HG03521 (cell line): Measurements from ENCODE around the gene ZBP1.
A peak's percentile ranks its signal among the peaks of the same experiment; 100 is the strongest.

Experiments
- ATAC-seq: cut with Tn5 transposase; IDR thresholded peaks from one replicate; pipeline ENCODE4 v1.9.1; 2021; ENCODE audit warnings: mild to moderate bottlenecking, moderate library complexity; ENCODE audit not compliant: unreplicated experiment

Gene ZBP1

GRCh38 chr20:57658833-57659516, 38.7 kb upstream of the ZBP1 start:
- no peak for ATAC-seq

- no peak for ATAC-seq
These were observed 38.2 kb upstream of the ZBP1 start for GRCh38 chr20:57658447-57658832.

- ATAC-seq, result no peak
These were observed 37.6 kb upstream of the ZBP1 start for GRCh38 chr20:57657535-57658446.

- ATAC-seq, result no peak
These were observed 36.8 kb upstream of the ZBP1 start for GRCh38 chr20:57656821-57657534.

GRCh38 chr20:57656252-57656820, 36.1 kb upstream of the ZBP1 start:
- no peak for ATAC-seq

- no peak for ATAC-seq
These were observed 35.6 kb upstream of the ZBP1 start for GRCh38 chr20:57655809-57656155.

- no peak for ATAC-seq
These were observed 35.0 kb upstream of the ZBP1 start for GRCh38 chr20:57654998-57655808.

- peak; percentile 60 for ATAC-seq
These were observed 34.3 kb upstream of the ZBP1 start for GRCh38 chr20:57654363-57654997.

GRCh38 chr20:57653910-57654309, 33.7 kb upstream of the ZBP1 start:
- no peak for ATAC-seq

GRCh38 chr20:57653546-57653900, 33.3 kb upstream of the ZBP1 start:
- ATAC-seq, result no peak

- no peak for ATAC-seq
These were observed 32.6 kb upstream of the ZBP1 start for GRCh38 chr20:57652606-57653545.

- ATAC-seq, result no peak
These were observed 31.8 kb upstream of the ZBP1 start for GRCh38 chr20:57651881-57652605.

- no peak for ATAC-seq
These were observed 30.7 kb upstream of the ZBP1 start for GRCh38 chr20:57650756-57651483.

- ATAC-seq, result no peak
These were observed 30.0 kb upstream of the ZBP1 start for GRCh38 chr20:57650266-57650665.

- no peak for ATAC-seq
These were observed 29.4 kb upstream of the ZBP1 start for GRCh38 chr20:57649617-57650015.

- no peak for ATAC-seq
These were observed 28.8 kb upstream of the ZBP1 start for GRCh38 chr20:57648878-57649616.
